Measurements from ENCODE around the gene TMIGD2.

DNA sequence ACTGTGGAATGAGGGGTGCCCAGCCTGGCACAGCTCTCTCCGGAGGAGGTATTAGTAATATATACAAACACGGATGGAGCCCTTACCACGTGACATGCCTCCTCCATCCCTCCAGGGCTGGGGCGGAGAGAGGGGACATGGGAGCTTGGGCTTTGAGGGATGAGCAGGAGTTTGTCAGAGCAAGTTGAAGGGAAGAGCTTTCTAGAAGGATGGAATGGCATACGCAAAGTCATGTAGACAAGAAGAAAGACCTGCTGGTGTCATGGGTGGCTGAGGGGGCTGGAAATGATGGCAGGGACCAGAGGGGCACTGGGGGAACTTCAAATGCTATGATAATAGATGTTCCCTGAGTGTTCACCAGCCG, 43.8 kb upstream of the TMIGD2 start:
- TF ChIP-seq POLR2AphosphoS5 (IDR thresholded peaks at IDR 0.05) (no peak), POLR2A (IDR thresholded peaks at IDR 0.05) (no peak)
- TF ChIP-seq, protein P1, sequence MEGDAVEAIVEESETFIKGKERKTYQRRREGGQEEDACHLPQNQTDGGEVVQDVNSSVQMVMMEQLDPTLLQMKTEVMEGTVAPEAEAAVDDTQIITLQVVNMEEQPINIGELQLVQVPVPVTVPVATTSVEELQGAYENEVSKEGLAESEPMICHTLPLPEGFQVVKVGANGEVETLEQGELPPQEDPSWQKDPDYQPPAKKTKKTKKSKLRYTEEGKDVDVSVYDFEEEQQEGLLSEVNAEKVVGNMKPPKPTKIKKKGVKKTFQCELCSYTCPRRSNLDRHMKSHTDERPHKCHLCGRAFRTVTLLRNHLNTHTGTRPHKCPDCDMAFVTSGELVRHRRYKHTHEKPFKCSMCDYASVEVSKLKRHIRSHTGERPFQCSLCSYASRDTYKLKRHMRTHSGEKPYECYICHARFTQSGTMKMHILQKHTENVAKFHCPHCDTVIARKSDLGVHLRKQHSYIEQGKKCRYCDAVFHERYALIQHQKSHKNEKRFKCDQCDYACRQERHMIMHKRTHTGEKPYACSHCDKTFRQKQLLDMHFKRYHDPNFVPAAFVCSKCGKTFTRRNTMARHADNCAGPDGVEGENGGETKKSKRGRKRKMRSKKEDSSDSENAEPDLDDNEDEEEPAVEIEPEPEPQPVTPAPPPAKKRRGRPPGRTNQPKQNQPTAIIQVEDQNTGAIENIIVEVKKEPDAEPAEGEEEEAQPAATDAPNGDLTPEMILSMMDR (IDR thresholded peaks at IDR 0.05), result no peak
